SK-N-SH (cell line): Measurements from ENCODE around the gene NOL4L. TPM values are rescaled to one million over a fixed set of nuclear protein-coding genes. Genes with fewer than 3 reads are reported as not detected.
A peak's percentile ranks its signal among the peaks of the same experiment; 100 is the strongest.

Experiments used
- CTCF ChIA-PET: fragments of 300-600, 350-600 bp; formaldehyde crosslinking; extraction: SDS; loops from one replicate; lab custom pipeline; 2021; lab: Yijun Ruan, JAX
- POLR2A ChIA-PET: fragments of 350-600 bp; sonication (Branson Sonifier 250); formaldehyde crosslinking; extraction: SDS; loops from one replicate; lab custom pipeline; 2020; ENCODE audit warnings: antibody characterized with exemption, inconsistent platforms; lab: Yijun Ruan, JAX
- DNase-seq: peaks from one replicate; pipeline ENCODE4 v3.0.0; 2012
- H2AFZ ChIP-seq: fragments of 200-600 bp; sonication (generic); 2 replicates; pipeline ENCODE4 v1.8.1; 2016; ENCODE audit warnings: antibody characterized with exemption, mild to moderate bottlenecking, low read depth
- H3F3A ChIP-seq: fragments of 200-600 bp; sonication (generic); replicated peaks from 2 replicates; pipeline ENCODE3; 2016; ENCODE audit warnings: antibody characterized with exemption, mild to moderate bottlenecking; ENCODE audit not compliant: insufficient read depth
- H3K27ac ChIP-seq, 2 experiments: fragments of 200-500 bp in 1 of 2; fragments of 200-600 bp in 1 of 2; sonication (Bioruptor generic) in 1 of 2; sonication (generic), shearing (Covaris generic) in 1 of 2; 2 replicates each; pipeline versions ENCODE4 v1.5.1 to v1.6.1; 2014 to 2016; ENCODE audit warnings: low read depth in 2 of 2, inconsistent platforms in 1 of 2, low read length in 1 of 2, mild to moderate bottlenecking in 1 of 2, mixed read lengths in 1 of 2
- H3K27me3 ChIP-seq: fragments of 200-600 bp; sonication (generic), shearing (Covaris generic); 2 replicates; pipeline ENCODE4 v1.6.1; 2016; ENCODE audit warnings: mixed run types; ENCODE audit not compliant: insufficient read depth
- H3K36me3 ChIP-seq, 2 experiments: fragments of 200-500 bp in 1 of 2; fragments of 200-600 bp in 1 of 2; sonication (Bioruptor generic) in 1 of 2; sonication (generic) in 1 of 2; replicated peaks in 1 of 2; 2 replicates each; pipeline versions ENCODE3 to v1.5.1; 2014 to 2016; ENCODE audit warnings: low read length in 1 of 2, mild to moderate bottlenecking in 1 of 2; ENCODE audit not compliant: insufficient read depth in 2 of 2, control insufficient read depth in 1 of 2
- H3K4me1 ChIP-seq, 2 experiments: fragments of 200-500 bp in 1 of 2; fragments of 200-600 bp in 1 of 2; sonication (Bioruptor generic) in 1 of 2; sonication (generic), shearing (Covaris generic) in 1 of 2; 2 replicates each; pipeline versions ENCODE4 v1.5.1 to v1.6.1; 2014 to 2016; ENCODE audit warnings: low read depth in 1 of 2, low read length in 1 of 2, mixed run types in 1 of 2; ENCODE audit not compliant: insufficient read depth in 2 of 2, control insufficient read depth in 1 of 2
- H3K4me2 ChIP-seq: fragments of 200-600 bp; sonication (generic), shearing (Covaris generic); 2 replicates; pipeline ENCODE4 v1.6.1; 2017; ENCODE audit warnings: mixed run types
- H3K4me3 ChIP-seq, 2 experiments: fragments of 200-500 bp in 1 of 2; fragments of 200-600 bp in 1 of 2; sonication (Bioruptor generic) in 1 of 2; sonication (generic), shearing (Covaris generic) in 1 of 2; 2 replicates each; pipeline versions ENCODE4 v1.5.1 to v1.8.1; 2014 to 2016; ENCODE audit warnings: low read depth in 2 of 2, inconsistent platforms in 1 of 2, low read length in 1 of 2, mild to moderate bottlenecking in 1 of 2, mixed read lengths in 1 of 2, moderate library complexity in 1 of 2
- H3K79me2 ChIP-seq: fragments of 200-600 bp; sonication (generic); 2 replicates; pipeline ENCODE4 v1.8.1; 2017; ENCODE audit warnings: mild to moderate bottlenecking; ENCODE audit not compliant: insufficient read depth
- H3K9ac ChIP-seq: fragments of 200-600 bp; sonication (generic); 2 replicates; pipeline ENCODE4 v1.6.1; 2017; ENCODE audit warnings: mixed run types
- H3K9me2 ChIP-seq: fragments of 200-600 bp; sonication (generic); 2 replicates; pipeline ENCODE4 v1.6.1; 2017; ENCODE audit warnings: mixed run types
- H3K9me3 ChIP-seq: fragments of 200-600 bp; sonication (generic); 2 replicates; pipeline ENCODE4 v1.6.1; 2017; ENCODE audit warnings: mixed run types, mild to moderate bottlenecking, moderate library complexity
- H4K20me1 ChIP-seq: fragments of 200-600 bp; sonication (generic); 2 replicates; pipeline ENCODE4 v1.6.1; 2017; ENCODE audit warnings: mild to moderate bottlenecking, mixed run types; ENCODE audit not compliant: insufficient read depth
- CHD2 ChIP-seq: fragments of 150-350 bp; IDR thresholded peaks from 2 replicates; pipeline ENCODE4 v1.6.1; 2018; ENCODE audit warnings: low read length; ENCODE audit not compliant: partially characterized antibody
- EP300 ChIP-seq, 2 experiments: IDR thresholded peaks; 2 replicates each; pipeline versions ENCODE4 v1.4.0 to v1.6.1; 2012; ENCODE audit warnings: borderline replicate concordance in 1 of 2, low read depth in 1 of 2, low read length in 1 of 2
- FOXM1 ChIP-seq: IDR thresholded peaks from 2 replicates; pipeline ENCODE4 v1.4.0; 2012; ENCODE audit warnings: low read depth, mild to moderate bottlenecking
- GABPA ChIP-seq: IDR thresholded peaks from 2 replicates; pipeline ENCODE4 v1.4.0; 2012; ENCODE audit warnings: low read depth, mild to moderate bottlenecking
- NFIC ChIP-seq: IDR thresholded peaks from 2 replicates; pipeline ENCODE4 v1.4.0; 2012; ENCODE audit warnings: borderline replicate concordance
- POLR2AphosphoS5 ChIP-seq: IDR thresholded peaks from 2 replicates; pipeline ENCODE4 v1.6.1; 2012; ENCODE audit warnings: low read depth, low read length
- RAD21 ChIP-seq: IDR thresholded peaks from 2 replicates; pipeline ENCODE4 v1.6.1; 2012; ENCODE audit warnings: mild to moderate bottlenecking, low read length
- RCOR1 ChIP-seq: fragments of 150-350 bp; IDR thresholded peaks from 2 replicates; pipeline ENCODE4 v1.6.1; 2017; ENCODE audit warnings: antibody characterized with exemption, low read length
- SIN3A ChIP-seq: IDR thresholded peaks from 2 replicates; pipeline ENCODE4 v1.6.1; 2012; ENCODE audit warnings: low read depth, mild to moderate bottlenecking, low read length, moderate library complexity, borderline replicate concordance
- TEAD4 ChIP-seq: IDR thresholded peaks from 2 replicates; pipeline ENCODE4 v1.4.0; 2012; ENCODE audit warnings: mild to moderate bottlenecking, borderline replicate concordance; ENCODE audit not compliant: insufficient read depth
- WGBS: methylation state at CpG from one replicate; pipeline ENCODE4 v1.1.6; 2017; ENCODE audit warnings: low lambda C conversion rate; 5-methylcytosine and 5-hydroxymethylcytosine counted together
- polyA plus RNA-seq, 3 experiments: library from polyadenylated mRNA; depleted of rRNA; stranded (reverse); fragments of >200 nt; gene quantifications; 2 replicates each; pipeline ENCODE4 v1.2.3, GENCODE V29; 2012
- TF ChIP-seq, protein P1 (sequence below): fragments of 150-350 bp; IDR thresholded peaks from 2 replicates; pipeline ENCODE4 v1.6.1; 2017; ENCODE audit warnings: antibody characterized with exemption, low read length, low read depth, borderline replicate concordance
- TF ChIP-seq, protein P2 (sequence below): IDR thresholded peaks from 2 replicates; pipeline ENCODE4 v1.4.0; 2012; ENCODE audit warnings: low read depth, borderline replicate concordance
- TF ChIP-seq, protein P3 (sequence below): IDR thresholded peaks from 2 replicates; pipeline ENCODE4 v1.4.0; 2012; ENCODE audit warnings: low read depth
- TF ChIP-seq, protein P4 (sequence below): fragments of 150-350 bp; IDR thresholded peaks from 2 replicates; pipeline ENCODE4 v1.6.1; 2016; ENCODE audit warnings: mild to moderate bottlenecking, low read depth, low read length
- TF ChIP-seq, protein P5 (sequence below): fragments of 200-600 bp; sonication (generic); IDR thresholded peaks from 2 replicates; pipeline ENCODE4 v1.6.1; 2017; ENCODE audit warnings: antibody characterized with exemption, mild to moderate bottlenecking, moderate library complexity

NOL4L gene
- polyA plus RNA-seq, 1 of the 3 experiments (the other 2 are of a cell fraction) = 14.3 TPM

- TF ChIP-seq CHD2 (no peak), FOXM1 (no peak)
These were observed 112.4 kb downstream of the NOL4L start (continued) for GRCh38 chr20:32472581-32473207.

DNA sequence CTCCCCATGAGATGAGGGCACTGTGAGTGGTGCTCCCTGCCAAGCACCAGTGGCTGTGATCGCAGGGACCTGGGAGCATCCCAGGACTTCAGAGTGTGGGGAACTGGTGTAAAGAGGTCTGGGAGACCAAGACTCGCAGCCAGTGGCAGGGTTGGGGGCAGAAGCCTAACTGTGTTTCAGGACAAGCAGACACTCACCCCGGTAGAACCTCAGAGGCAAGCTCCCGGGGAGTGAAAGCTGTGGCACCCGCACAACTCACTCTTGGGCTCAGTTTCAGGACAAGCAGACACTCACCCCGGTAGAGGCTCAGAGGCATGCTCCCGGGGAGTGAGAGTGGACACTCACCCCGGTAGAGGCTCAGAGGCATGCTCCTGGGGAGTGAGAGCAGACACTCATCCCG lies 114.2 kb downstream of the NOL4L start:
- Histone ChIP-seq H3K4me1 (peaks cover 41 to 59% of the 10 kb centered on the region in 2 experiments; a peak in 3 of 4 replicates), H3K36me3 (peaks cover 12 to 18% of the 10 kb centered on the region in 2 experiments), H3K27me3 (no peaks in the 10 kb centered on the region), H3K9ac (peak overlapping the region; percentile 45), H3K9me3 (no peaks in the 10 kb centered on the region), H3K4me2 (peak overlapping the region; percentile 54), H3K4me3 (no peak overlapping the region), H3F3A (peaks cover 14% of the 10 kb centered on the region), H3K9me2 (no peaks in the 10 kb centered on the region), H3K79me2 (peaks cover 96% of the 10 kb centered on the region), H3K27ac (peak overlapping the region; percentile 61 to 75; a peak in 3 of 4 replicates), H2AFZ (no peak overlapping the region), H4K20me1 (no peaks in the 10 kb centered on the region; the same call in 1 of the 2 replicates)
- ChIA-PET CTCF (interaction anchor here (0.6 to 1.3 kb wide), 9 partner anchors 8 to 839 kb away, joined by 3 to 6 read pairs (median 3); no protein-coding TSS in a partner anchor), POLR2A (no interaction called here)
- DNase-seq = no peak
- WGBS = 75% methylated on average over 3 of the region's 9 CpGs
- TF ChIP-seq, protein P1, sequence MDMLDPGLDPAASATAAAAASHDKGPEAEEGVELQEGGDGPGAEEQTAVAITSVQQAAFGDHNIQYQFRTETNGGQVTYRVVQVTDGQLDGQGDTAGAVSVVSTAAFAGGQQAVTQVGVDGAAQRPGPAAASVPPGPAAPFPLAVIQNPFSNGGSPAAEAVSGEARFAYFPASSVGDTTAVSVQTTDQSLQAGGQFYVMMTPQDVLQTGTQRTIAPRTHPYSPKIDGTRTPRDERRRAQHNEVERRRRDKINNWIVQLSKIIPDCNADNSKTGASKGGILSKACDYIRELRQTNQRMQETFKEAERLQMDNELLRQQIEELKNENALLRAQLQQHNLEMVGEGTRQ = no peak

- peak overlapping the region; percentile 51 for H3K9ac ChIP-seq
- no peaks in the 10 kb centered on the region; the same call in 1 of the 2 replicates for H4K20me1 ChIP-seq
- H3K27me3 ChIP-seq = no peaks in the 10 kb centered on the region
- peaks cover 39 to 55% of the 10 kb centered on the region in 2 experiments; a peak in 3 of 4 replicates for H3K4me1 ChIP-seq
- H3K79me2 ChIP-seq = peaks cover 96% of the 10 kb centered on the region
- no peak overlapping the region for H2AFZ ChIP-seq
- ChIA-PET POLR2A (no interaction called here), CTCF (interaction anchor here (0.6 to 1.3 kb wide), 7 partner anchors 8 to 26 kb away, joined by 3 to 6 read pairs (median 3); no protein-coding TSS in a partner anchor)
- H3K27ac ChIP-seq = peak overlapping the region; percentile 63 to 75; a peak in 3 of 4 replicates
- no peaks in the 10 kb centered on the region for H3K9me2 ChIP-seq
- 58% methylated on average over 18 of the region's 27 CpGs for WGBS
- peak; percentile 75 for DNase-seq
- peak overlapping the region in 1 of 2 experiments; percentile 30; a peak in 1 of 4 replicates for H3K4me3 ChIP-seq
- peak overlapping the region; percentile 54 for H3K4me2 ChIP-seq
- H3K9me3 ChIP-seq = no peaks in the 10 kb centered on the region
- peaks cover 7% of the 10 kb centered on the region for H3F3A ChIP-seq
- H3K36me3 ChIP-seq = peaks cover 12 to 21% of the 10 kb centered on the region in 2 experiments
- TF ChIP-seq, protein P2, sequence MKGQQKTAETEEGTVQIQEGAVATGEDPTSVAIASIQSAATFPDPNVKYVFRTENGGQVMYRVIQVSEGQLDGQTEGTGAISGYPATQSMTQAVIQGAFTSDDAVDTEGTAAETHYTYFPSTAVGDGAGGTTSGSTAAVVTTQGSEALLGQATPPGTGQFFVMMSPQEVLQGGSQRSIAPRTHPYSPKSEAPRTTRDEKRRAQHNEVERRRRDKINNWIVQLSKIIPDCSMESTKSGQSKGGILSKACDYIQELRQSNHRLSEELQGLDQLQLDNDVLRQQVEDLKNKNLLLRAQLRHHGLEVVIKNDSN = no peak
- TF ChIP-seq POLR2AphosphoS5 = no peak; the same call in 1 of the 2 replicates
- TF ChIP-seq TEAD4 = 0 out of 2 replicates have a peak, but pooled peaks have one; percentile 35
- TF ChIP-seq, protein P3, sequence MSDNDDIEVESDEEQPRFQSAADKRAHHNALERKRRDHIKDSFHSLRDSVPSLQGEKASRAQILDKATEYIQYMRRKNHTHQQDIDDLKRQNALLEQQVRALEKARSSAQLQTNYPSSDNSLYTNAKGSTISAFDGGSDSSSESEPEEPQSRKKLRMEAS = peak; percentile 63; the same call in 1 of the 2 replicates
- peak in 1 of 2 experiments; percentile 70; a peak in 1 of 4 replicates for TF ChIP-seq EP300 (IDR thresholded peaks at IDR 0.05; ENCODE audit: borderline replicate concordance in 1 of 2, low read depth in 1 of 2, low read length in 1 of 2)
- TF ChIP-seq RAD21 = peak; percentile 55
- TF ChIP-seq, protein P4, sequence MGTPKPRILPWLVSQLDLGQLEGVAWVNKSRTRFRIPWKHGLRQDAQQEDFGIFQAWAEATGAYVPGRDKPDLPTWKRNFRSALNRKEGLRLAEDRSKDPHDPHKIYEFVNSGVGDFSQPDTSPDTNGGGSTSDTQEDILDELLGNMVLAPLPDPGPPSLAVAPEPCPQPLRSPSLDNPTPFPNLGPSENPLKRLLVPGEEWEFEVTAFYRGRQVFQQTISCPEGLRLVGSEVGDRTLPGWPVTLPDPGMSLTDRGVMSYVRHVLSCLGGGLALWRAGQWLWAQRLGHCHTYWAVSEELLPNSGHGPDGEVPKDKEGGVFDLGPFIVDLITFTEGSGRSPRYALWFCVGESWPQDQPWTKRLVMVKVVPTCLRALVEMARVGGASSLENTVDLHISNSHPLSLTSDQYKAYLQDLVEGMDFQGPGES = no peak
- peak; percentile 41; the same call in 1 of the 2 replicates for TF ChIP-seq NFIC
- TF ChIP-seq, protein P5, sequence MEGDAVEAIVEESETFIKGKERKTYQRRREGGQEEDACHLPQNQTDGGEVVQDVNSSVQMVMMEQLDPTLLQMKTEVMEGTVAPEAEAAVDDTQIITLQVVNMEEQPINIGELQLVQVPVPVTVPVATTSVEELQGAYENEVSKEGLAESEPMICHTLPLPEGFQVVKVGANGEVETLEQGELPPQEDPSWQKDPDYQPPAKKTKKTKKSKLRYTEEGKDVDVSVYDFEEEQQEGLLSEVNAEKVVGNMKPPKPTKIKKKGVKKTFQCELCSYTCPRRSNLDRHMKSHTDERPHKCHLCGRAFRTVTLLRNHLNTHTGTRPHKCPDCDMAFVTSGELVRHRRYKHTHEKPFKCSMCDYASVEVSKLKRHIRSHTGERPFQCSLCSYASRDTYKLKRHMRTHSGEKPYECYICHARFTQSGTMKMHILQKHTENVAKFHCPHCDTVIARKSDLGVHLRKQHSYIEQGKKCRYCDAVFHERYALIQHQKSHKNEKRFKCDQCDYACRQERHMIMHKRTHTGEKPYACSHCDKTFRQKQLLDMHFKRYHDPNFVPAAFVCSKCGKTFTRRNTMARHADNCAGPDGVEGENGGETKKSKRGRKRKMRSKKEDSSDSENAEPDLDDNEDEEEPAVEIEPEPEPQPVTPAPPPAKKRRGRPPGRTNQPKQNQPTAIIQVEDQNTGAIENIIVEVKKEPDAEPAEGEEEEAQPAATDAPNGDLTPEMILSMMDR = peak; percentile 70
- 0 out of 2 replicates have a peak, but pooled peaks have one; percentile 55 for TF ChIP-seq SIN3A
- TF ChIP-seq, protein P1 = no peak
- peak; percentile 79 for TF ChIP-seq GABPA
- no peak for TF ChIP-seq RCOR1
These were observed 114.9 kb downstream of the NOL4L start for GRCh38 chr20:32470025-32470861.
